Measurements from ENCODE around the gene SFMBT2. TPM values are rescaled to one million over a fixed set of nuclear protein-coding genes. Genes with fewer than 3 reads are reported as not detected.

Gene SFMBT2
- total RNA-seq, 1 experiment from 2014 or later = 4.6 TPM

DNA sequence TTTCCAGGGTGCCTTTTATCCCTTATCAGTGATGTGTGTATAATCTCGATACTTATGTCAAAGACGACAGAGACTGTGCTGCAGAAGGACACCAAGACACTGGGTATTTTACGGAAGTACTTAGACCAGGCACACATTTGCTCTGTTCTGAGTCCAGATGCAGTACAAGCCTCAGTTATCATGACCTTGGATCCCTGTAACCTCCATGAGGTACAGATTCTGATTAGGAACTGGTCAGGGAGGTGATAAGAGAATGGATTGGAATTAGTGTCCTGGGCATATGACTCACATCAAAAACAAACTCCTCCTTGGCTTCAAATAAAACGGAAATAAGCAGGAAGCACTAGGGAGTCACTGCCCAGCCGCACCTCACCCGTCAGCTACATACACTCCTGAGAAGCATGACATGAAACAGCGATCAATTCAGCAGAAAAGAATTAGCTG is 146.5 kb downstream of the SFMBT2 start:
- peak; percentile 68 for DNase-seq (ENCODE audit: low read depth)

DNA sequence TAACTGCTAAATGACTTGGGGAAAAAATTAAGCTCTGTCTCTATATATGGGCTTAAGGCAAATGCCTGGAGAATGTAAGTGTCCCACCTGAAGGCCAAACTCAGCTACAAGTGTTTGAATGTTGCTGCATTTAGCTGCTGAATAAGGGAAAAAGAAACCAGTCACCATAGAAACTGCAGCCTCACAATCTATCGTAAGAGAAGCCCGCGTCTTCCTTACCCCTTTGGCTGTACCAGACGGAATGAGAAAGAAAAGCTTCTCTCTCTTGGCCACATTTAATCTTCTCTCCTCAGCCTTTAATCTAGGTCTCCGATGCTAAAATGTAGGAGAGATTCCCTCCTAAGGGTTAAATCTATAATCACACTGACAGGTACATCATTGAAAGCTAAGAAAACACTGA is 147.2 kb downstream of the SFMBT2 start:
- no peak for DNase-seq (ENCODE audit: low read depth)

DNA sequence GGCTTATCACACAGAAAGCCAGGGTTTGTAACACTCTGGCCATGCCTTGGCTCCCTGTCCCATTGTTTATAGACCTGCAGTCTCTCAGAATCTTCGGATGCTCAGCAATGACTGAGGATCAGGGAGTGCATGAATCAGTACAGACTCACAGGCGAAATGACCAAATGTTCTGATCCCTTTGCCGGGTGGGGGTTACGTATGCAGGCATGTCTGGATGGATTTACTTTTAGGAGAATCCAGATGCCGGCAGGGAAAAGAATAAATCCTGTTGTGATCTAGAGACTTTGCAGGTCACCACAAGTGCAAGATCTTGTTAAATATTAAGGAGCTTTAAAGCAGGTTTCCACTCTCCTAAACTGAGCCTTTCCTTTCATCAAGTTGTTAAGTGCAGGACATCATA is 149.5 kb downstream of the SFMBT2 start:
- DNase-seq (ENCODE audit: low read depth) = peak; percentile 36

GRCh38 chr10:7260912-7261311 is 149.9 kb downstream of the SFMBT2 start:
- DNase-seq (ENCODE audit: low read depth) = no peak

- DNase-seq (ENCODE audit: low read depth) = peak; percentile 85
Observed at GRCh38 chr10:7260412-7260900, 150.4 kb downstream of the SFMBT2 start.

- DNase-seq (ENCODE audit: low read depth) = peak; percentile 63
Observed at GRCh38 chr10:7258948-7259523, 151.8 kb downstream of the SFMBT2 start.

- DNase-seq (ENCODE audit: low read depth) = no peak
Observed at GRCh38 chr10:7255517-7255916, 155.3 kb downstream of the SFMBT2 start.

GRCh38 chr10:7251696-7252465 is 159.0 kb downstream of the SFMBT2 start:
- no peak for DNase-seq (ENCODE audit: low read depth)

GRCh38 chr10:7250236-7250635 is 160.6 kb downstream of the SFMBT2 start:
- no peak for DNase-seq (ENCODE audit: low read depth)

DNA sequence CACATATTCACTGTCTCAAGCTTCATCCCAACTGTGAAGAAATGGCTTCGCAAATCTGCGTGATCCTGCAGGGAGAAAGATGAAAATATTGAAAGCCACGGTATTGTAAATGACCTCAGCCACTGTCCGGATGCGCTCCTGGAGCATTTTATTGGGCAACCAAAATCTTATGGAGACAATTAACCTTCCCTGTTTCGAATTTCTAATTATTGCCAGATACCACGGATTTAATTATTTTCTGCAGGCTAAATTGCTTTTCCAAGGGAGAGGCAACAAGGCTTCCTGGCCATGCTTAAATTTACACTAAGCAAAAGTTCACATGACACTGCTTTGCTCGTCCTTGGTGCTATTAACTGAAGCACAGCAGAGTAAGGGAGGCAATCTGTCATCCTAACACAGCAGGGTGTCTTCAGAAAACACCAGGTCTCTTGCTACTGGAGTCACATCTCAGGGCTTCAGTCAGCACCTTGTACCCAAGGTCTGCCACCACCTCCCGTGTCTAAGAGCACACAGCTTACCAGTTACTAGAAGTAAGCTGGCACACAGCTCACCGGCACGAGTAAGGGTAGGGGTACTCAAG is 162.2 kb downstream of the SFMBT2 start:
- no peak for DNase-seq (ENCODE audit: low read depth)

GRCh38 chr10:7248148-7248547 is 162.7 kb downstream of the SFMBT2 start:
- no peak for DNase-seq (ENCODE audit: low read depth)

- DNase-seq (ENCODE audit: low read depth) = no peak
Observed at GRCh38 chr10:7245505-7245904, 165.3 kb downstream of the SFMBT2 start.

DNA sequence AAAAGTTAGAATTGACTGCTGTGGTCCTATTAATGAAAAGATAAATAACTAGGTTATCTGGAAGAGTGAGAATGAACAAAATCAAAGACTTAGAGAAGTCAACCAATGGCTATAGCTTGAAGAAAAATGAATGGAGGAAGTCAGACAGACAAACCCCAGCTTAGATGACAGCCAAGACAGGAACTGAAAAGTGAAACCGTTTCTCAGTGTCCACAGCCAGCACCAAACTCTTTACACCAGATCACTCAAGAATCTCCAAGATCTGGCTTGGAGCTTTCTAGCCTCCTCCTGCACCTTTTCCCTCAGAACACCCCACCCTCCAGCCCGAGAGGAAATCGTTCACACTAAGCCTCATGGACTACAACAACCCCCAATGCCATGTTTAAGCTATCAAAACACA is 167.0 kb downstream of the SFMBT2 start:
- no peak for DNase-seq (ENCODE audit: low read depth)

- DNase-seq (ENCODE audit: low read depth) = no peak
Observed at GRCh38 chr10:7243139-7243538, 167.7 kb downstream of the SFMBT2 start.

DNA sequence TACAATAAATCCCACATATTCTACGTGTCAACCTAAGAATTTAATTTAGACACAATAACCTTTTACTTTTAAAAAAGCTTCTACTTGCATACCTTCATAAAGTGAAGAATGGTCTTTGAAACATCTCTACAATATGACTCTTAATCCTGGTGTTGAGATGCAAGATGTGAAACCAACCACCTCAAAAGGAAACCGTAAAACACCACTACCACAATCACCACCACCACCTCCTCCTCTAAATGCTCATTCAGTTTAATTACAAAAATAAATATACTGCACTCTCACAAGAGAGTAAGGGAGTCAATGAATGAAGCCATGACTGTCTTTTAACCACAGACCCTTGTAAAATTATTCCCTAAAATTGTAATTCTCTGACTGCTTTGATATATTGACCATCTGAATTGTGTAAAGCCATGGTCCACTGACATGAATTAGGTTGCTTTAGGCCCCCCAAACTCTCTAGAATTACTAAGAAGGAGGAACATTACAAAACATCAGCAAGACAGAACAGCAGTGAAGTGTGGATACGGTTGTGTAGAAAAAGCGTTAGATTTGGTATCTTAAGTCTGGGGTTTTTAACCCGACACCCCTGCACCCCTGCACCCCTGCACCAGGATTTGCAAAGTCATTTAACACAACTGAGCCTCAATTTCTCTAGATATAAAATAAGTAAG is 171.4 kb downstream of the SFMBT2 start:
- no peak for DNase-seq (ENCODE audit: low read depth)

GRCh38 chr10:7235376-7235775 is 175.5 kb downstream of the SFMBT2 start:
- DNase-seq (ENCODE audit: low read depth) = no peak

DNA sequence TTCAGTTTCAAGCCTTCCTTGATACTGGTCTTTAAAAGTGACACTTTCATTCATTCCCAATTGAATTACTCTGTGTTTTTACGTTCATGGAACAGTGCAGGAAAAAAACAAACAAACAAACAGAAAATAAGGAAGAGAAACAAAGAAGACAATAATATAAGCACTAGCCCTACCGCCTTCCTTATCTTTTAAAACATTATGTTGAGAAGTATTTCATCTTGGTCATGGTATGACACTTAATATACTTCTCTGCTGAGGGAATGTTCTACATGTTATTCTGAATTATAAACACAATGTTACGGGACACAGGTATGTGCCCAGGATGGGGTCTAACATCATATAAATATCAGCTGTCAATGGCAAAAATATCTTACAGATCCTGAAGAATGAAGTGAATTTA is 176.7 kb downstream of the SFMBT2 start:
- no peak for DNase-seq (ENCODE audit: low read depth)

GRCh38 chr10:7233259-7233991 is 177.4 kb downstream of the SFMBT2 start:
- peak; percentile 33 for DNase-seq (ENCODE audit: low read depth)

GRCh38 chr10:7231509-7232414 is 179.1 kb downstream of the SFMBT2 start:
- peak; percentile 40 for DNase-seq (ENCODE audit: low read depth)

- DNase-seq (ENCODE audit: low read depth) = peak; percentile 66
Observed at GRCh38 chr10:7230951-7231350, 179.9 kb downstream of the SFMBT2 start.

- no peak for DNase-seq (ENCODE audit: low read depth)
Observed at GRCh38 chr10:7230036-7230435, 180.8 kb downstream of the SFMBT2 start.

Measured in M059J (cell line).